HG03066 (cell line): ENCODE measurements around the gene SLC22A23.
"Not testable (repeated sequence)": the region's sequence is repeated elsewhere in the genome, so short reads cannot be mapped to it uniquely, and the experiment has no call there.

Source experiments
- ATAC-seq: cut with Tn5 transposase; IDR thresholded peaks from one replicate; pipeline ENCODE4 v1.9.1; 2021; ENCODE audit warnings: low read depth; ENCODE audit not compliant: unreplicated experiment

The SLC22A23 gene

DNA sequence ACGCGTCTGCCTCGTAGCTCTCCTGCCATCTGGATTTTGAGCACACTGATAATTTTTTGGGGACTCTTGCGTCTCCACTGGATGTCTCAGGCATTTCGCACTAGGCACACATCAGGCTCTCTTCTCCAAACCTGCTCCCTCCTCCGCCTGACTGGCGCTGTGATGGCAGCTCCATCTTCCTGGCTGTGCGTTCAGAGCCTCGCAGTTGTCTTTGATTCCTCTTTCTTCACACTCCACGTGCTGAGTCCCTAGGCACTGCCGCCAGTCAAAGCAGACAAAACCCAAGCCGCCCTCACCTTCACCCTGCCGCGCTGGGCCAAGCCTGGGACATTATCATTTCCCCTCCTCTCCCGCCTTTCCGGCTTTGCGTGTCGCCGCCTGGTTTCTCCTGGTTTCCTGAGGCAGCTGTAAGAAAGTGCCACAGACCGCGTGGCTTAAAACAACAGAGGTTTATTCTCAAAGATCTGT lies 197.3 kb downstream of the SLC22A23 start:
- peak; percentile 29 for ATAC-seq

DNA sequence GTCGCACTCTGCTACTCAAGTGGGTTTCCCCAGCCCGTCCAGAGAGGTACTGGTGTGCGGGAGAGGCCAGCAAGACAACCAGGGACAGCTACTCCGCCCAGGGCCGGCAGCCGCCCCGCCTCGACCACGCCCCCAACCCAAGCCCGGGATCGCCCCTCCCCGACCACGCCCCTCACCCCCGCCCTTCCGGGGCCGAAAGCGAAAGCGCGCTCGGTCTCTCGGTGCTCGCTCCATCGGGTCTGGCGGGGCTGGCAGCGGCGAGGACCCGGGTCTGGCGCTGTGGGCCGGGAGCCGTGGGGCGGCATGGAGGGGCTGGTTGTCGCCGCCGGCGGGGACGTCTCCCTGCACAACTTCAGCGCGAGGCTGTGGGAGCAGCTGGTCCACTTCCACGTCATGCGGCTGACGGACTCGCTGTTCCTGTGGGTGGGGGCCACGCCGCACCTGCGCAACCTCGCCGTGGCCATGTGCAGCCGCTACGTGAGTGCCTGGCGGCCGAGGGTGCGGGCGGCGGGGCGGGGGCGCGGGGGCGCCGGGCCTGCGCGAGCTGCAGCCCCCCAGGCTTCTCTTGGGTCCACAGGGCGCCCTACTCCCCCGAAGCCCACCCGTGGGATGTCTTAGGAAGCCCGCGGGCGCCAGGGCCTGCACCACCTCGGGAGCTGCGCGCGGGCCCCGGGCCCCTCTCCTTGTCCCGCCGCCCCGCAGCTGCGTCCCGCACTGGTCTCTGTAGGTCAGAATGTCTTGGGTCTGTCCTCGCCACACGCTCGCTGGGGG lies 197.9 kb downstream of the SLC22A23 start, which contains the start of gene PSMG4:
Gene PSMG4 (plus strand): TSS at position 228 of the 771 bp plus-strand sequence. CDS start 76 bp downstream, at position 304.
- peak; percentile 62 for ATAC-seq

- no peak for ATAC-seq
These were observed 198.6 kb downstream of the SLC22A23 start for GRCh38 chr6:3258201-3258600.

DNA sequence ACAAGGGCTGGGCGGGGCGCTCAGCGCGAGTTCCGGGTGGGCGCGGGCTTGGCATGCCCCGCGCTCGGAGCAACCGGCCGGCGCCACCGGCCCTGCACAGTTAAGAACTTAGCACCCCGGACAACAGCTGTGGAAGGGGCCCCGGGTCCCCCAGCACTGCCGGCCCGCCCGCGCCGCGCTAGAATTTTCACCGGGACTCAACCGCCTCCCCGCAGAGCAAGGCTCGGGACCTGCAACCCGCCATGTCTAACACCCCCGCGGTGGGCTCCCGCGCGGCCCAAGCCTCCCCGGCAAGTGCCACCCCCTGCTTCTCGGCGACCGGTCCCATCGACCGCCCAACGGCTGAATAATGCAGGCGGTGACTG lies 203.3 kb downstream of the SLC22A23 start:
- no peak for ATAC-seq

DNA sequence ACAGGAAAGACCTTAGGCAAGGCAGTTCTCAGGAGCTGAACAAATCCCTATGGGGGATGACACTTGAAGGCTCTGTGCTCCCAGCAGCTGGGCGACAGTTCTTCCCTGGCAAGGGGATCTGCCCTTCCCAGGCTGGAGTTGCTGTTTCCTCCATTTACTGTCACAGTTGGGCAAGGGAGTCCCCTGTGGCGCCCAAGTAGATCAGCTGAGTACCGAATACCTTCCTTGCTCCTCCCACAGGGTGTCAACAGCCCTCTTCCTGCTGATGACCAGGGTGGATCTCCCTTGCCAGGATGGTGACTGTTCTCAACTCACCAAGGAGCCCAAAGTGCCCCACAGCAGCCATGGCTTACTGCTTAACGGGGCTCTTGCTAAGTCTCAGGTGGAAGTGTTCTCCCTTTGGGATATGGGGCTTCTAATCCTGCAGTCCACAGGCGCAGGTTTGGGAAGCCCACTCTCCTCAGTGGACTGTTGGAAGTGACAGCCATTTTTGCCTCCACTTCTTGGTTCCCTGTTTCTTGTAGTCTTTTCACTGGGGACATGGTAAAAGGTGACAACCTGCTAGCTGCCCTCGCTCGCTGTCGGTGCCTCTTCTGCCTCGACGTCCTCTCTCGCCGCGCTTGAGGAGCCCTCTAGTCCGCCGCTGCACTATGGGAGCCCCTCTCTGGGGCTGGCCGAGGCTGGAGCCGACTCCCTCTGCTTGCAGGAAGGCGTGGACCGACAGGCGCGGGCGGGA lies 203.8 kb downstream of the SLC22A23 start:
- ATAC-seq = no peak

- no peak for ATAC-seq
These were observed 204.5 kb downstream of the SLC22A23 start for GRCh38 chr6:3252369-3252768.

DNA sequence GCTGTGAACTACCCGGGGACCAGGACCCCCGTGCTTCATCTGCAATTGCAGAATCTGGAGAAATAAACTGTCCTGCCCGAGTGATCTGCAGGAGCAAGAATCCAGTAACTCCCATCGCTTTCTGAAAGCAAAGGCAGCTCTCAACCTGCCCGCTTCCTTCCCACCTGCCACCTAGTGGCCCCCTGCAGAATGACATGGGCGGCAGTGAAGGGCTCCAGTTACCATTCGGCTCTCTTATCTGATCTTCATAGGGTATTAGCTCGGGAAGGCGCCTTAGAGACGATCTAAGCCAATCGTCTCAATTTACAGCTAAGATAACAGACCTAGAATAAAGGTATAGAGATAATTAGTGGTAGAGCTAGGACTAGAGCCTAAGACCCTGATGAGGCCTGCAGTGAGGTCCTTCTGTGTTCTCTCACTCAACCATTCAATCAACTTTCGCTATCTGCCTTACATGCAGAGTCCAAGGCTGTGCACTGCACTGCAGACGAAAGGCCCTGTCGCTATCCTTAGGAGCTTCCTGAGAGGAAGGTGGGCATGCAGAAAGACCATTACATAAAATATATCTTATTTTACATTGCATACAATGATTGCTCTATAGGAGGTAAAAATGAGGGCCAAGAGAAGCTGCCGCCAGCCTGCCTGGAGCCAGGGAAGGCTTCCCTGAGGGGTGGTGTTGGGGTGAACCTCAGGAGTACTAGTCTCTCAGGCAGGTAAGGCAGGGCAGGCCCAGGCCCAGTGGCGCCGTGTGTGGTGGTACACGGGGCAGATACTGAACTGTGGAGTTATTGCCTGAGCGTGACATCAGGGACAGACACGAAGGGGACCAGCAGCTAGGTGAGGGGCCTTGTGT lies 205.2 kb downstream of the SLC22A23 start:
- ATAC-seq = peak; percentile 78

GRCh38 chr6:3250231-3250675 lies 206.6 kb downstream of the SLC22A23 start:
- ATAC-seq = no peak

- no peak for ATAC-seq
These were observed 207.0 kb downstream of the SLC22A23 start for GRCh38 chr6:3249821-3250220.

GRCh38 chr6:3247255-3248146 lies 209.3 kb downstream of the SLC22A23 start:
- ATAC-seq = no peak

- ATAC-seq = no peak
These were observed 211.6 kb downstream of the SLC22A23 start for GRCh38 chr6:3245216-3245615.

DNA sequence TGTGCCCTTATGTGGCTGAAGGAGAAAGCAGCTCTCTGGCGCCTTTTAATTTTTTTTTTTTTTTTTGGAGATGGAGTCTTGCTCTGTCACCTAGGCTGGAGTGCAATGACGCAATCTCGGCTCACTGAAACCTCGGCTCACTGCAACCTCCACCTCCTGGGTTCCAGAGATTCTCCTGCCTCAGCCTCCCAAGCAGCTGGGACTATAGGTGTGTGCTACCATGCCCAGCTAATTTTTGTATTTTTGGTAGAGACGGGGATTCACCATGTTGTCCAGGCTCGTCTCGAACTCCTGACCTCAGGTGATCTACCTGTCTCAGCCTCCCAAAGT lies 212.1 kb downstream of the SLC22A23 start:
- ATAC-seq = not testable (repeated sequence)

DNA sequence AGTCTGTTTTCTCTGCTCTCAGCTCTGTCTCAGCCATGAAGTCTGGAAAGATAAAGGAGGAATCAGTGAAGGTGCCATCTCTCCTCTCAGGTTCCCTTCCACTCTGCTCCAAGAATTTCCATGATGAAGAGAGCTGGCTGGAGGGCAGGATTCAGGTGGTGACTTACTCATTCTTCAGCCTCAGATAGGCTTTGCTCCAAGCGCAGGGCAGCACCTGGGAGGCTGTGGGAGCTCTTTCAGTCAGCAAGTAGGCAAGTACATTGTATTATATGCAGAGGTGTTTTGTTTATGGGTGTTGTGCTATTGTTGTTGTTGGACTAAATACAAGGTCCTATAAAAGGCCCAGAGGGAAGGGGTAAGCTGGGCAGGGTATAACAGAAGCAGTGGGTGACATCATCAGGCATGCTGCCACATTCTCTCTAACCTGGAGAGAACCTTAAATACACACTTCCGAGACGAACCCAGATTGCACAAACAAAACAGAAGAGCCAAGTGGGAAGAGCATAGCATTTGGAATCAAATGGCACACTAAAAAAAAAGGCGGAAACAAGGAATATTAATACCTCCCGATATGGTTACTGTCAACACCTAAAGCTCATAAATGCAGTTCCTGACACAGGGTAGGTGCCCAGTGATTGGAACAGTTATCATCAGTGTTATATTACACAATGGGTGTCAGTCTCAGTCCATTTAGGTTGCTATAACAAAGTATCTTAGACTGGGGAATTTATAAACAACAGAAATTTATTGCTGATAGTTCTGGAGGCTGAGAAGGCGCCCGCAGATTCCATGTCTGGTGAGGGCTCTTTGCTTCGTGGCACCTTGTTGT lies 212.6 kb downstream of the SLC22A23 start:
- ATAC-seq = no peak

DNA sequence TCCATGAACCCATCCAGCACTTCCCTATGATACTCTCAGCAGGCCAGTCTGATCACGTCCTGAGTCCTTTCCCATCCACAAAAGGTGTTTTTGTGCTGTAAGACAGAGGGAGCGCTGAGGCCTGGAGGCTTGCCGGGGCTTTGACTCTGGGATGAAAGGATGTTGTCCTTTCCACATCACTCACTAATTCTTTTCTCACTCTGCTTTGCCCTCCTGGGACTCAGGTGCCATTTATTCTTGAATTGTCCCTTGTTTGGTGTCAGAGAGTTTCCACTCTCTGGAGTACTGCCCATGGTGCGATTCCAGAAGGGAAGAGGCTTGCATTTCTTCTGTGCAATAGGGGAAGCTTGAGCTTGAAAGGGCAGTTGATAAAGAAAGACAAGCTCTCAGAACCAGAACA lies 214.1 kb downstream of the SLC22A23 start:
- ATAC-seq = no peak

DNA sequence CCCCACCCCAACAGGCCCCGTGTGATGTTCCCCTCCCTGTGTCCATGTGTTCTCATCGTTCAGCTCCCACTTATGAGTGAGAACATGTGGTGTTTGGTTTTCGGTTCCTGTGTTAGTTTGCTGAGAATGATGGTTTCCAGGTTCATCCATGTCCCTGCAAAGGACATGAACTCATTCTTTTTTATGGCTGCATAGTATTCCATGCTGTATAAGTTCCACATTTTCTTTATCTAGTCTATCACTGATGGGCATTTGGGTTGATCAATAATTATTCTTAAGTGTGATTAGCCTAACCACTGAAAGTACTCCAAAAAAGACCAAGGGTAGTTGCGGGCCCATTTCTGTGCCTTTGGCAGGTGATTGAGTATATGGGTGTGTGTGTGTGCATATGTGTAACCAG lies 215.1 kb downstream of the SLC22A23 start:
- ATAC-seq = not testable (repeated sequence)

GRCh38 chr6:3240595-3240994 lies 216.3 kb downstream of the SLC22A23 start:
- no peak for ATAC-seq

GRCh38 chr6:3239110-3239830 lies 217.6 kb downstream of the SLC22A23 start:
- ATAC-seq = no peak
